Measurements from ENCODE around the gene PLAC1. TPM values are rescaled to one million over a fixed set of nuclear protein-coding genes. Genes with fewer than 3 reads are reported as not detected.

PLAC1 gene
- total RNA-seq, 6 experiments from 2014 or later, result 0.51 TPM; not detected in 5

GRCh38 chrX:134641346-134641745 lies 16.9 kb downstream of the PLAC1 start:
- peaks cover 29% of the 10 kb centered on the region for H3K4me1 Mint-ChIP-seq (ENCODE audit: low read depth)
- TF ChIP-seq, protein P1, sequence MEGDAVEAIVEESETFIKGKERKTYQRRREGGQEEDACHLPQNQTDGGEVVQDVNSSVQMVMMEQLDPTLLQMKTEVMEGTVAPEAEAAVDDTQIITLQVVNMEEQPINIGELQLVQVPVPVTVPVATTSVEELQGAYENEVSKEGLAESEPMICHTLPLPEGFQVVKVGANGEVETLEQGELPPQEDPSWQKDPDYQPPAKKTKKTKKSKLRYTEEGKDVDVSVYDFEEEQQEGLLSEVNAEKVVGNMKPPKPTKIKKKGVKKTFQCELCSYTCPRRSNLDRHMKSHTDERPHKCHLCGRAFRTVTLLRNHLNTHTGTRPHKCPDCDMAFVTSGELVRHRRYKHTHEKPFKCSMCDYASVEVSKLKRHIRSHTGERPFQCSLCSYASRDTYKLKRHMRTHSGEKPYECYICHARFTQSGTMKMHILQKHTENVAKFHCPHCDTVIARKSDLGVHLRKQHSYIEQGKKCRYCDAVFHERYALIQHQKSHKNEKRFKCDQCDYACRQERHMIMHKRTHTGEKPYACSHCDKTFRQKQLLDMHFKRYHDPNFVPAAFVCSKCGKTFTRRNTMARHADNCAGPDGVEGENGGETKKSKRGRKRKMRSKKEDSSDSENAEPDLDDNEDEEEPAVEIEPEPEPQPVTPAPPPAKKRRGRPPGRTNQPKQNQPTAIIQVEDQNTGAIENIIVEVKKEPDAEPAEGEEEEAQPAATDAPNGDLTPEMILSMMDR (IDR thresholded peaks at IDR 0.05), result no peak
- H3K4me3 Mint-ChIP-seq, result no peak overlapping the region
- peaks cover 6% of the 10 kb centered on the region; the same call in 1 of the 2 replicates for H3K36me3 Mint-ChIP-seq (ENCODE audit: low read depth)
- no peaks in the 10 kb centered on the region for H3K9me3 Mint-ChIP-seq
- no peak for DNase-seq
- no peaks in the 10 kb centered on the region; the same call in 1 of the 2 replicates for H3K27me3 Mint-ChIP-seq (ENCODE audit: insufficient read depth)
- H3K27ac Mint-ChIP-seq, result no peak overlapping the region

- TF ChIP-seq, protein P1 (IDR thresholded peaks at IDR 0.05), result no peak
- H3K27me3 Mint-ChIP-seq (ENCODE audit: insufficient read depth), result no peaks in the 10 kb centered on the region; the same call in 1 of the 2 replicates
- peaks cover 6% of the 10 kb centered on the region; the same call in 1 of the 2 replicates for H3K36me3 Mint-ChIP-seq (ENCODE audit: low read depth)
- no peaks in the 10 kb centered on the region for H3K9me3 Mint-ChIP-seq
- no peak overlapping the region for H3K4me3 Mint-ChIP-seq
- H3K4me1 Mint-ChIP-seq (ENCODE audit: low read depth), result peaks cover 29% of the 10 kb centered on the region
- no peak overlapping the region for H3K27ac Mint-ChIP-seq
- no peak for DNase-seq
Measured at GRCh38 chrX:134640914-134641313, 17.4 kb downstream of the PLAC1 start.

GRCh38 chrX:134636851-134637250 lies 21.4 kb downstream of the PLAC1 start:
- H3K36me3 Mint-ChIP-seq (ENCODE audit: low read depth), result peaks cover 3% of the 10 kb centered on the region; the same call in 1 of the 2 replicates
- peaks cover 41% of the 10 kb centered on the region for H3K4me1 Mint-ChIP-seq (ENCODE audit: low read depth)
- DNase-seq, result no peak
- H3K4me3 Mint-ChIP-seq, result no peak overlapping the region
- no peaks in the 10 kb centered on the region; the same call in 1 of the 2 replicates for H3K27me3 Mint-ChIP-seq (ENCODE audit: insufficient read depth)
- H3K9me3 Mint-ChIP-seq, result peaks cover 4% of the 10 kb centered on the region; the same call in 1 of the 2 replicates
- peak overlapping the region; percentile 58; the same call in 1 of the 2 replicates for H3K27ac Mint-ChIP-seq
- TF ChIP-seq, protein P1 (IDR thresholded peaks at IDR 0.05), result no peak

- Mint-ChIP-seq H3K27me3 (ENCODE audit: insufficient read depth) (no peaks in the 10 kb centered on the region; the same call in 1 of the 2 replicates), H3K9me3 (peaks cover 4% of the 10 kb centered on the region; the same call in 1 of the 2 replicates), H3K4me1 (ENCODE audit: low read depth) (peaks cover 47% of the 10 kb centered on the region), H3K4me3 (no peak overlapping the region), H3K36me3 (ENCODE audit: low read depth) (peaks cover 3% of the 10 kb centered on the region; the same call in 1 of the 2 replicates), H3K27ac (peak overlapping the region; percentile 42)
- peak; percentile 36 for DNase-seq
- TF ChIP-seq, protein P1 (IDR thresholded peaks at IDR 0.05), result no peak
Measured at GRCh38 chrX:134634691-134635090, 23.6 kb downstream of the PLAC1 start.

- TF ChIP-seq, protein P1 (IDR thresholded peaks at IDR 0.05), result no peak
- no peak for DNase-seq
- peaks cover 4% of the 10 kb centered on the region; the same call in 1 of the 2 replicates for H3K9me3 Mint-ChIP-seq
- H3K4me3 Mint-ChIP-seq, result no peak overlapping the region
- peaks cover 47% of the 10 kb centered on the region for H3K4me1 Mint-ChIP-seq (ENCODE audit: low read depth)
- no peak overlapping the region for H3K27ac Mint-ChIP-seq
- no peaks in the 10 kb centered on the region; the same call in 1 of the 2 replicates for H3K27me3 Mint-ChIP-seq (ENCODE audit: insufficient read depth)
- peaks cover 3% of the 10 kb centered on the region; the same call in 1 of the 2 replicates for H3K36me3 Mint-ChIP-seq (ENCODE audit: low read depth)
Measured at GRCh38 chrX:134633832-134634231, 24.4 kb downstream of the PLAC1 start.
